HL-60 (cell line): Measurements from ENCODE around the gene COCH.

ENCODE experiments used
- GABPA ChIP-seq: IDR thresholded peaks from 2 replicates; pipeline ENCODE4 v1.6.1; 2012; ENCODE audit warnings: low read depth
- POLR2AphosphoS5 ChIP-seq: IDR thresholded peaks from 2 replicates; pipeline ENCODE4 v1.6.1; 2012; ENCODE audit warnings: low read depth
- SPI1 ChIP-seq: IDR thresholded peaks from 2 replicates; pipeline ENCODE4 v1.6.1; 2012; ENCODE audit warnings: low read depth, mild to moderate bottlenecking, borderline replicate concordance
- TF ChIP-seq, protein P1 (sequence below): IDR thresholded peaks from one replicate; pipeline ENCODE4 v1.5.1; 2011; ENCODE audit warnings: low read length, control low read depth, inconsistent platforms; ENCODE audit not compliant: insufficient read depth
- TF ChIP-seq, protein P2 (sequence below): IDR thresholded peaks from 2 replicates; pipeline ENCODE4 v1.6.1; 2012; ENCODE audit warnings: low read depth; ENCODE audit not compliant: insufficient replicate concordance

DNA sequence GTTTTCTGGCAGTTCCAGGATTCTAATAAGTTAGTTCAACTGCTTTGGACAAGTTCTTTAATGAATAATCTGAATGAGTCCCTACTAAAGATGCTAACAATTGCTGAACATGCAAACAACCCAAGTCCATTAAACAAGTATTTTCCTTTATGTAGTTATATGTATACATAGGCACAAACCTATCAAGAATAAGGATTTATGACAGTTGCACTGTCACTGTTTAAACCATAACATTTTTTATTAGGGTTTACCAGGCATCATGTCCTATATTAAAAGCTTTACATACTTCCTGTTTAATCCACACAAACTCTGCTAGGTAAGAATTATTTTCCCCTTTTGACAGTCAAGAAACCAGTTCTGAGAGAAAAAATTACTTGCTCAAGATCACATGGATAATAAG lies 31.9 kb upstream of the COCH start:
- TF ChIP-seq POLR2AphosphoS5 = no peak
- TF ChIP-seq, protein P1, sequence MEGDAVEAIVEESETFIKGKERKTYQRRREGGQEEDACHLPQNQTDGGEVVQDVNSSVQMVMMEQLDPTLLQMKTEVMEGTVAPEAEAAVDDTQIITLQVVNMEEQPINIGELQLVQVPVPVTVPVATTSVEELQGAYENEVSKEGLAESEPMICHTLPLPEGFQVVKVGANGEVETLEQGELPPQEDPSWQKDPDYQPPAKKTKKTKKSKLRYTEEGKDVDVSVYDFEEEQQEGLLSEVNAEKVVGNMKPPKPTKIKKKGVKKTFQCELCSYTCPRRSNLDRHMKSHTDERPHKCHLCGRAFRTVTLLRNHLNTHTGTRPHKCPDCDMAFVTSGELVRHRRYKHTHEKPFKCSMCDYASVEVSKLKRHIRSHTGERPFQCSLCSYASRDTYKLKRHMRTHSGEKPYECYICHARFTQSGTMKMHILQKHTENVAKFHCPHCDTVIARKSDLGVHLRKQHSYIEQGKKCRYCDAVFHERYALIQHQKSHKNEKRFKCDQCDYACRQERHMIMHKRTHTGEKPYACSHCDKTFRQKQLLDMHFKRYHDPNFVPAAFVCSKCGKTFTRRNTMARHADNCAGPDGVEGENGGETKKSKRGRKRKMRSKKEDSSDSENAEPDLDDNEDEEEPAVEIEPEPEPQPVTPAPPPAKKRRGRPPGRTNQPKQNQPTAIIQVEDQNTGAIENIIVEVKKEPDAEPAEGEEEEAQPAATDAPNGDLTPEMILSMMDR = no peak
- TF ChIP-seq GABPA = no peak
- TF ChIP-seq, protein P2, sequence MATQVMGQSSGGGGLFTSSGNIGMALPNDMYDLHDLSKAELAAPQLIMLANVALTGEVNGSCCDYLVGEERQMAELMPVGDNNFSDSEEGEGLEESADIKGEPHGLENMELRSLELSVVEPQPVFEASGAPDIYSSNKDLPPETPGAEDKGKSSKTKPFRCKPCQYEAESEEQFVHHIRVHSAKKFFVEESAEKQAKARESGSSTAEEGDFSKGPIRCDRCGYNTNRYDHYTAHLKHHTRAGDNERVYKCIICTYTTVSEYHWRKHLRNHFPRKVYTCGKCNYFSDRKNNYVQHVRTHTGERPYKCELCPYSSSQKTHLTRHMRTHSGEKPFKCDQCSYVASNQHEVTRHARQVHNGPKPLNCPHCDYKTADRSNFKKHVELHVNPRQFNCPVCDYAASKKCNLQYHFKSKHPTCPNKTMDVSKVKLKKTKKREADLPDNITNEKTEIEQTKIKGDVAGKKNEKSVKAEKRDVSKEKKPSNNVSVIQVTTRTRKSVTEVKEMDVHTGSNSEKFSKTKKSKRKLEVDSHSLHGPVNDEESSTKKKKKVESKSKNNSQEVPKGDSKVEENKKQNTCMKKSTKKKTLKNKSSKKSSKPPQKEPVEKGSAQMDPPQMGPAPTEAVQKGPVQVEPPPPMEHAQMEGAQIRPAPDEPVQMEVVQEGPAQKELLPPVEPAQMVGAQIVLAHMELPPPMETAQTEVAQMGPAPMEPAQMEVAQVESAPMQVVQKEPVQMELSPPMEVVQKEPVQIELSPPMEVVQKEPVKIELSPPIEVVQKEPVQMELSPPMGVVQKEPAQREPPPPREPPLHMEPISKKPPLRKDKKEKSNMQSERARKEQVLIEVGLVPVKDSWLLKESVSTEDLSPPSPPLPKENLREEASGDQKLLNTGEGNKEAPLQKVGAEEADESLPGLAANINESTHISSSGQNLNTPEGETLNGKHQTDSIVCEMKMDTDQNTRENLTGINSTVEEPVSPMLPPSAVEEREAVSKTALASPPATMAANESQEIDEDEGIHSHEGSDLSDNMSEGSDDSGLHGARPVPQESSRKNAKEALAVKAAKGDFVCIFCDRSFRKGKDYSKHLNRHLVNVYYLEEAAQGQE = no peak
- no peak for TF ChIP-seq SPI1
